Kidney capillary endothelial cell (primary cell): Measurements from ENCODE around the gene AMFR.
"Not testable (repeated sequence)": the region's sequence is repeated elsewhere in the genome, so short reads cannot be mapped to it uniquely, and the experiment has no call there.

Experiments
- DNase-seq: peaks from one replicate; pipeline ENCODE4 v3.0.0-alpha.2; 2018; ENCODE audit warnings: low spot score

The AMFR gene

DNA sequence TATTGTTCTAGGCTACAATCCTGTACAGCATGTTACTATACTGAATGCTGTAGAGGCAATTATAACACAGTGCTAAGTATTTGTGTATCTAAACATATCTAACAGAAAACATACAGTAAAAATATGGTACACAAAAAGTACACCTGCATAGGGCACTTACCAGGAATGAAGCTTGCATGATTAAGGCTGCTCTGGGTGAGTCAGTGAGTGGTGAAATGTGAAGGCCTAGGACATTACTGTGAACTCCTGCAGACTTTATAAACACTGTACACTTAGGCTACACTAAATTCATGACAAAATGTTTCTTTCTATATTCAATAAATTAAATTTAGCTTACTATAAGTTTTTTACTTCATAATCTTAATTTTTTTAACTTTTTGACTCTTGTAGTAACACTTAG lies 37.1 kb downstream of the AMFR start:
- DNase-seq: no peak

GRCh38 chr16:56387396-56387795 lies 37.9 kb downstream of the AMFR start:
- DNase-seq: no peak

- no peak for DNase-seq
Observed at GRCh38 chr16:56384074-56384721, 41.1 kb downstream of the AMFR start.

- DNase-seq: no peak
Observed at GRCh38 chr16:56382901-56383355, 42.4 kb downstream of the AMFR start.

- no peak for DNase-seq
Observed at GRCh38 chr16:56382459-56382858, 42.9 kb downstream of the AMFR start.

GRCh38 chr16:56380778-56381485 lies 44.4 kb downstream of the AMFR start:
- not testable (repeated sequence) for DNase-seq

DNA sequence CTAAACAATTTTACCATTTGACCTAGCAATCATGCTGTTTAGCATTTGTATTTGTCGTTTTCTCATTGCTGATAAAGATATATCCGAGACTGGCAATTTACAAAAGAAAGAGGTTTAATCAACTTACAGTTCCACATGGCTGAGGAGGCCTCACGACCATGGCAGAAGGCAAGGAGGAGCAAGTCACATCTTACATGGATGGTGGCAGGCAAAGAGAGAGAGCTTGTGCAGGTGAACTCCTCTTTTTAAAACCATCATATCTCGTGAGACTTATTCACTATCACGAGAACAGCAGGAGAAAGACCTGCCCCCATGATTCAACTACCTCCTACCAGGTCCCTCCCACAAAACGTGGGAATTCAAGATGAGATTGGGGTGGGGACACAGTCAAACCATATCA lies 46.3 kb downstream of the AMFR start:
- DNase-seq: not testable (repeated sequence)

GRCh38 chr16:56375792-56376191 lies 49.6 kb downstream of the AMFR start:
- not testable (repeated sequence) for DNase-seq

DNA sequence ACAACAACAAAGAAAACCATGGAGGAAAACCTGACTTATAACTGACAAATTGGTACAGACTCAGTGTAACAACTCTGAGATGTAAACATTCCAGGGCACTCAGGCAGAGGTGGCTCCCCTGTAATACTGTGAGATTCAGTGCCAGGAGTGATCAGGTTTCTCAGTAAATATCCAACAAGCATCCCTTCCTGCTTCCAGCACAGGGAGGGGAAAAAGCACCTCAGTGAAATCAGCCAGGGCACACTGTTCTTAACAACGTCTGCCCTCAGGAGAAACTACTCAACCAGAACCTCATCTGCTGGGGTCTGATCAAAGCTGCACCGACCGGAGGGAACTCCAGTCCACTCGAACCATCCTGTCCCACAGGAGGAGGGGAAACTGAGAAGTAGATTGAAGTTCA lies 52.3 kb downstream of the AMFR start:
- no peak for DNase-seq

DNA sequence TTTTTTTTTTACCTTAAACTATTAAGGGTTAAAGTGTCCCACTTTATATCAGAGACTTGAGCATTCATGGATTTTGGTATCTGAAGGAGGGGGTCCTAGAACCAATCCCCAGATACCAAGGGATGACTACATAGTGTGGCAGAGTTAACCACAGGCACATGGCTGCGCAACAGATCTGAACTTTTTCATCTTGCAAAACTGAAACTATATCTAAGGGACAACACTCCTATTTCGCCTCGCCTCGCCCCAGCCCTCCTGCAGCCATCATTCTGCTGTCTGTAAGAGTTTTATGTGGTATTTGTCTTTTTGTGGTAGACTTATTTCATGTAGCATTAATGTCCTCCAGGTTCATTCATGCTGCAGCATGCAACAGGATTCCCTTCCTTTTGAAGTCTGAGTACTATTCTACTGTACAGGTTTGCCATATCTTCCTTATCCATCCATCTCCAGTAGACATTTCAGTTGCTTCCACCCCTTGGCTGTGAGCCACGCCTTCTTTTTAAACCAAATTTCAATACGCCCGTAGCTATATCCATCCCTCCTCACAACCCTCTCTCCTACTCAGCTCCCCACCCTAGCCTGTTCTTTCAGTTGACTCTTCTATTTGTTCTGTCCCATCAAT lies 53.2 kb downstream of the AMFR start:
- no peak for DNase-seq

- DNase-seq: no peak
Observed at GRCh38 chr16:56371660-56371937, 53.7 kb downstream of the AMFR start.

GRCh38 chr16:56370875-56371659 lies 54.3 kb downstream of the AMFR start:
- DNase-seq: no peak

DNA sequence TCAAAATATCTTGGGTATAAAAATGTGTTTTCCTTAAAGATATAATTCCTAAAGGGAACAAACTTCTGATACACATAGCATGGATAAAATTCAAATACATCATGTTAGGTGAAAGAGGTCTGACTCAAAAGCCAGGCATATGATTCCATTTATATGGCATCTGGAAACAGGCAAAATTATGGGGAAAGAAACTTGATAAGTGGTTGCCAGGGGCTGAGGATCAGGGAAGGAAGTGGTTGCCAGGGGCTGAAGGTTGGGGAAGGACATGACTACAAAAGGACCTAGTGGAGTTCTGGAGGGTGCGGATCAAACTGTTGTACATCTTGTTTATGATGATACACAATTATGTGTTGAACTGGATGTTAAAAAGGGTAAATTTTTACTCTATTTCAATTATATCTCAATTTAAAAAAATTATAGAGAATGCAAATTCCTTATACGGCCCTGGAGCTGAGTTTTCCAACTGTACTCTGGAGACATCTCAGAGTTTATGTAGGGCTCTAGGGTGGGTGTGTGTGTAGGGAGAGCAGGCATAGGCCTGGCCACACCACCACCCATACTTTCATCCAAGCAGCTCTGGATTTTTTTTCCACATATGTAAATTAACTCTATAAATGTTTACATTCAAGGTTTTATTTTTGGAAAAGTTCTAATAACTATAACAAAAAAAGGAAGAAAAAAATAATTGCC lies 55.0 kb downstream of the AMFR start:
- no peak for DNase-seq

- no peak for DNase-seq
Observed at GRCh38 chr16:56369202-56369601, 56.1 kb downstream of the AMFR start.

DNA sequence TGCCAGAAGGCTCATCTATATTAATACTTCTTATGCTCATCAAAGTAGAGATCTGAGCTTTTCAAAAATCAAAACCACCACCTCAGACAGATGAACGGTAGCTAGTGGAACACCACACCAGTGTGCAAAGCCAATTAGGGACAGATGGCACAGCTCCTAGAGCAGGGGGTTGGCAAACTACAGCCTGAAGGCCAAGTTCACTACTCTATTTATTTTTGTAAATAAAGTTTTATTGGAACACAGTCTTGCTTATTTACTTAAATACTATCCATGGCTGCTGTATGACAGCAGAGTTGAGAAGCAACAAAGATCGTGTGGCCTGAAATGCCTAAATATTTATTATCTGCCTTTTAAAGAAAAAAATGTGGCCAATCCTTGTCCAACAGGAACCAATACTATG lies 56.8 kb downstream of the AMFR start:
- DNase-seq: no peak

DNA sequence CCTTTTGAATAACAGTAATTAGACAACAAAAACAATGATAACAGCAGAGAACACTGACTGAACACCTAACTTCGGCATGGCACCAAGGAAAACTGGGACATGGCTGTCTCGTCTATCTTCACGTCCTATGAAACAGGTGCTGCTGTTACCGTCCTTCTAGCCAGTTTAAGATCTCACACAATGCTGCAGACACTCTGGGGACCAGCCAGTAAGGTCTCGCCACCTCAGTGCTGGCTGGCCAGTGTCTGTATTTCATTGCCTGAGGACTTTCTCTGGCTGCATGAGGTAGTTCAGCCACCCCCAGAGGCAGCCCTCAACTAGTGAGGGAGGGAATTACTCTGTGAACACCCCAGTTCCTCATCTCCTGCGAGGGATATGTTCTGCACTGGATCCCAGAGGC lies 57.6 kb downstream of the AMFR start:
- DNase-seq: no peak

DNA sequence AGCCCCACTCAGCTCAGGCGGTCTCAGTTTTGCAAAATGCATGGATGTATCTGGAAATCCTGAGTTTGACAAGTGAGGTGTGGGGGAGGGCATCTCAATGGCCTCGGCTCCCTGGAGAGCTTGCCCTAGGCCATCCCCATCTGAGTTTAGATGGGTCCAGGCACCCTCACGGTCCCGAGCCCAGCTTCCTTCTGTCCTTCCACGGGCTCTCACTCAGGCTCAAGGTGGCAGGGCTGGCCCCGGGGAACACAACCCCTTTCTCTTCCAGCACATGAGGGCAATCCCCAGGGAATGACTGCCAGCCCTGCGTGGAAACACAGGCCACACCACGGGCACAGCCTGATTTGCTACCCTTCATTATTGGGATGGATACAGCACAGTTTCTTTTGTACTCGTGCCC lies 58.4 kb downstream of the AMFR start:
- no peak for DNase-seq

GRCh38 chr16:56365552-56365951 lies 59.8 kb downstream of the AMFR start:
- DNase-seq: no peak

DNA sequence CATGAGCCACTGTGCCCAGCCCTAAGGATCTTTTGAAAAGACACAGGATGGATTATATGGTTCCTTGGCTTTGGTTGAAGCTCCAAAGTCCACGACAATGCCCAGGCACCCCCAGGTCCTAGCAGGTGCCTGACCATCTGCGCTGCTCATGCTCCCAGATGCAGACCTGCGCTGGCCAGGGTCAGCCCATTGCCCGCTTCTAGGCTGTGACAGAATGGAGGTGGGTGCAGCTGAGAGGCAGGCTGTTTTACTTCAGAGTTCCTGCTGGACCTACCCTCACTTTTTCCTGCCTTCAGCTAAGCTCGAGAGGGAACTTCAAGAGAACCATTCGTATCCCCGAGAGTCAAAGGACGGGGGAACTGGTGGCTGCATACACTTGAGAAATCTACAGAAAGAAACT lies 60.5 kb downstream of the AMFR start:
- no peak for DNase-seq

GRCh38 chr16:56363781-56364565 lies 61.4 kb downstream of the AMFR start:
- DNase-seq: no peak

DNA sequence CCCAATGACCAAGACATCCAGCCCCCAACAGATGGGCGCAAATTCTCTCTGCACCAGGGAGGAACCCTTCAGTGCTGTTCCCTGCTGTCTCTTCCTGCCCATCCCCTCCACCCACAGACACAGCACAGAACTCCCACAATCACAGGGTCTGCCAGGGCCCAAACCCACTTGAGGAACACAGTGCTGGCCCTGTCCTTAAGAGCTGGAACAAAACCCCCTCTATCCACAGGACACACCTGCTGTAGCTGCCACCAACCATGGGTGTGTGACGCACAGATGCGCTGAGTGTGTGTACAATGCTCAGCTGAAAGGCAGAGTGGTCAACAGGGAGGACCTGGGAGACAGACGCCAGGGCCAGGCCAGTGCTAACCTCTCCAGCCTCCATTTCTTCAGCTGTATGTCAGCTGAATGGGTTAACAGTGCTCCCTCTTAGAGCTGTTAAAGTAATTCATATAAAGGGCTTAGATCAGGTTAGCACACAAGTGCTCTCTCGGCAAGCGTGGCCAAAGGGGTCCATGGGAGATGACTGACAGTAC lies 62.1 kb downstream of the AMFR start:
- no peak for DNase-seq
